Fibroblast of lung (primary cell): Measurements from ENCODE around the gene AP3S2.

Source experiments
- CTCF ChIP-seq, 2 donors: IDR thresholded peaks in 1 of 2; conservative IDR thresholded peaks in 1 of 2; 1 replicate in 1 of 2; 2 replicates in 1 of 2; pipeline ENCODE4 v1.5.1; 2011 to 2012; ENCODE audit warnings: low read length in 2 of 2, control low read depth in 1 of 2, inconsistent platforms in 1 of 2, low read depth in 1 of 2, mild to moderate bottlenecking in 1 of 2
- EZH2 ChIP-seq: IDR thresholded peaks from 2 replicates; pipeline ENCODE4 v1.5.1; 2012; ENCODE audit warnings: low read length, control low read depth, mild to moderate bottlenecking; ENCODE audit errors: missing control alignments

- TF ChIP-seq CTCF (conservative IDR thresholded peaks at IDR 0.05 in 1 of 2, IDR thresholded peaks at IDR 0.05 in 1 of 2; ENCODE audit: low read depth in 1 of 2, low read length in 2 of 2) (no peak), EZH2 (no peak)
These were observed 78.0 kb downstream of the AP3S2 start for GRCh38 chr15:89815769-89816168.
